Memory B cell (primary cell): Measurements from ENCODE around the gene PAQR3.
"Not testable (repeated sequence)": the region's sequence is repeated elsewhere in the genome, so short reads cannot be mapped to it uniquely, and the experiment has no call there.

Source experiments
- ATAC-seq: fragments of 150-1000 bp; cut with Tn5 transposase; 2 replicates; pipeline ENCODE4 v1.10.0; 2021; ENCODE audit warnings: low read depth, mild to moderate bottlenecking, moderate library complexity
- DNase-seq, 2 donors: peaks; one replicate each; pipeline ENCODE4 v3.0.0; 2022; ENCODE audit warnings: low spot score in 2 of 2
- H3K27ac Mint-ChIP-seq: one replicate; pipeline ENCODE4 v1.8.0; 2022; ENCODE audit warnings: mild to moderate bottlenecking, moderate library complexity, mixed read lengths
- H3K27me3 Mint-ChIP-seq: one replicate; pipeline ENCODE4 v1.8.0; 2022; ENCODE audit warnings: mixed read lengths
- H3K36me3 Mint-ChIP-seq: one replicate; pipeline ENCODE4 v1.8.0; 2022; ENCODE audit warnings: mild to moderate bottlenecking, mixed read lengths
- H3K4me1 Mint-ChIP-seq: one replicate; pipeline ENCODE4 v1.8.0; 2022; ENCODE audit warnings: mixed read lengths
- H3K4me3 Mint-ChIP-seq: one replicate; pipeline ENCODE4 v1.8.0; 2022; ENCODE audit warnings: mild to moderate bottlenecking, moderate library complexity, mixed read lengths
- H3K9me3 Mint-ChIP-seq: one replicate; pipeline ENCODE4 v1.8.0; 2022; ENCODE audit warnings: mixed read lengths

PAQR3 gene

DNA sequence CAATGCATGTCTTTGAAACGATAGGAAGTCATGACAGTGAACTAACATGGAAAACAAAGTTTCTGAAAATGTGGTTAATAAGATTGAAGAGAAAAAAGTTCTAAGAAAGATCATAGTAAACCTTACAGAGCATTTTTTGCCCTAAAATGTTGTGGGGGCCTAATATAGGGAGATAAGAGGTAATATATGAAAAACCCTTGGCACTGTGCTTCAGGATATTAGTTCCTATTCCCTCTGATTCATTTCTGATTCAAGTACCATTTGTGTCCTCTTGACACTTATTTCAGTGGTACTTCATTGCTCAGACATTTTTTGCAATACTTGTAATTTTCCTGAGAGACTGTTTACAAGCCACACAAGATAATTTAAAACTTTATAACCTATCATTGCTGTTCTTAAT is 35.1 kb downstream of the PAQR3 start:
- no peaks in the 10 kb centered on the region for H3K27me3 Mint-ChIP-seq
- peaks cover 18% of the 10 kb centered on the region for H3K36me3 Mint-ChIP-seq
- peak overlapping the region; percentile 80 for H3K27ac Mint-ChIP-seq
- no peak for ATAC-seq
- H3K4me3 Mint-ChIP-seq = no peak overlapping the region
- no peaks in the 10 kb centered on the region for H3K9me3 Mint-ChIP-seq
- H3K4me1 Mint-ChIP-seq = no peaks in the 10 kb centered on the region
- no peak for DNase-seq

DNA sequence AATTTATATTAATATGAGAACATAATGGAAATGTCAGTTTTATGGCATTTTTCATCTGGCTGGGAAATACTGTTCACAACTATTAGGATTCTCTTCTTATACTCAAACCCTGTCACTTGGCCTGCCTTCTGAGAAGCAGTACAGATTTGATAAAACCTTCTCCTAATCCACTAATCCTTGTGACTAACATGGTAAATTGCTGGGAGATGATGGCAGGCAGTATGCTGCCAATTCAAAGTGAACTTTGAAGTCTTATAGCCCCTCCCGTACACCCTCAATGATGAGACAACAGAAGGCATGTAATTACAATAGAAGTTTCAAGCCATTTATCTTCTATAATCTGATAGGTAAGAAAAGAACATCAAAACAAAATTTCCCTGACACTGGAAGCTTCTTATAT is 36.9 kb downstream of the PAQR3 start:
- no peaks in the 10 kb centered on the region for H3K27me3 Mint-ChIP-seq
- ATAC-seq (no peak), DNase-seq (no peak)
- no peaks in the 10 kb centered on the region for H3K4me1 Mint-ChIP-seq
- H3K36me3 Mint-ChIP-seq = peaks cover 14% of the 10 kb centered on the region
- H3K27ac Mint-ChIP-seq = no peak overlapping the region
- H3K9me3 Mint-ChIP-seq = no peaks in the 10 kb centered on the region
- no peak overlapping the region for H3K4me3 Mint-ChIP-seq

DNA sequence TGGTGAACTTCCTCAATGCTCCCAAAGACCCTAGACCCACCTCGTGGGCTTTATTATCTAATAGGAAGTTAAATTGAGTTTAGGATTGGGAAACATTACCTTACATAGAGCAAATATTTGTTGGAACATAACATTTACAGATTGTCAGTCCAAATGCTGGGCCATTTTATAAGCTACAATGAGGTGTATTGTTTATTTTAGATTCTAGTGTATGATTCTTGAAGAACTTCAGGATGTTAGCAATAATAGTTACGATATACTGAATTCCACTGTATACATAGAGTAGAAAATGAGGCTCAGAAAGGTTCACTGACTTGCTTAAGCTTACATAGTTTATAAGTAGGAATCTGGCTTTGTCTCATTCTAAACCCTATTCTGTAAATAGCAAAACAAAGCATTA is 37.4 kb downstream of the PAQR3 start:
- Mint-ChIP-seq H3K36me3 (peaks cover 14% of the 10 kb centered on the region), H3K4me3 (no peak overlapping the region), H3K27ac (no peak overlapping the region), H3K4me1 (no peaks in the 10 kb centered on the region), H3K27me3 (no peaks in the 10 kb centered on the region), H3K9me3 (no peaks in the 10 kb centered on the region)
- ATAC-seq = no peak
- no peak for DNase-seq

- no peaks in the 10 kb centered on the region for H3K27me3 Mint-ChIP-seq
- no peak overlapping the region for H3K27ac Mint-ChIP-seq
- no peak for ATAC-seq
- no peak for DNase-seq
- peaks cover 16% of the 10 kb centered on the region for H3K36me3 Mint-ChIP-seq
- H3K4me3 Mint-ChIP-seq = no peak overlapping the region
- no peaks in the 10 kb centered on the region for H3K4me1 Mint-ChIP-seq
- no peaks in the 10 kb centered on the region for H3K9me3 Mint-ChIP-seq
Measured at GRCh38 chr4:78899302-78899701, 39.9 kb downstream of the PAQR3 start.

DNA sequence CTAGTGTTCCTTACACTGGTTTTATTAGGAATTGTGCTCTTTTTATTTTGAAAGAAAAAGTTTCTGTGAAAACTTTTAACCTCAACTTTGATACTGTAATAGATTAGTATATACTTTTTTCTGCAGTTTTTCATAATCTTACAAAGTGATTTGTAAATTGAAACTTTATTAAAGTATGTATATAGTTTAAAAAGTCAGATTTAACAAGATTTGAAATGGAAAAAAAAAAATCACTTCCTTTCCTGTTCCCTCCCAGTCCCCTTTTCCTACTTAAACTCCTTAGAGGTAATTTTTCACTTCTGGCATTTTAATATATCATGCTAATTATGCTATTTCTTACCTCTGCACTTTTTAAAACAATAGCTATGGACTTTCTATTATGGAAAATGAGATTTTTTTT is 49.3 kb downstream of the PAQR3 start:
- Mint-ChIP-seq H3K9me3 (no peaks in the 10 kb centered on the region), H3K4me3 (no peak overlapping the region), H3K4me1 (peaks cover 7% of the 10 kb centered on the region), H3K36me3 (peaks cover 42% of the 10 kb centered on the region), H3K27me3 (no peaks in the 10 kb centered on the region), H3K27ac (peak overlapping the region; percentile 65)
- no peak for DNase-seq
- ATAC-seq = no peak

GRCh38 chr4:78885598-78885997 is 53.6 kb downstream of the PAQR3 start:
- peak overlapping the region; percentile 22 for H3K27ac Mint-ChIP-seq
- no peaks in the 10 kb centered on the region for H3K27me3 Mint-ChIP-seq
- DNase-seq (no peak), ATAC-seq (no peak)
- peaks cover 27% of the 10 kb centered on the region for H3K36me3 Mint-ChIP-seq
- H3K4me1 Mint-ChIP-seq = peaks cover 11% of the 10 kb centered on the region
- no peak overlapping the region for H3K4me3 Mint-ChIP-seq
- H3K9me3 Mint-ChIP-seq = no peaks in the 10 kb centered on the region

DNA sequence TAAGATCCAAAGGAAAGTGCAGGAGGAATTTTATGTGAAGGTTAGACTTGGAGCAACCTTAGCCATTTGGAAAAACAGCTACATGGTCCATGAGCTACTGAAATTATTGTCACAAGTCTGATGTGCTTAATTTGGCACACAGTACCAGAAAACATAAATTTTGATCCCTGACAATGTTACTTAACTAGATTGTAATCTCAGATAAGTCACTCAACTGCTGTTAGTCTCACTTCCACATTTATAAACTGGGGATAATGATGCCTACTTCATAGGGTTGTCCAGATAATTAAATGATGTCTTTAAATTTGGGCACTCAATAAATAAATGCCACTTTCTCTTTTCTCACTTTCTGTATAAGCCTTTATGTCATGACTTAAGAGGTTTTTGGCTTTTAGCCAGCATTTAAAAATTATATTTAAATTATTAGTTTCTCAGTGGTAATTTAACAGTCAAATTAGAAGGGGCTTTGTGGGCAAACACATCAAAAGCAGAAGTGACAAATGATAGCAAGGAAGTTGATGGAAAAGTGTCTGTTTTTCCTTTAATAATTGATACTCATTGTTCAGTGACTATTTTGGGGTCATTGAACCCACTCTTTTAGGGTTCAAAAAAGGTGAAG is 58.3 kb downstream of the PAQR3 start:
- Mint-ChIP-seq H3K27ac (no peak overlapping the region), H3K4me1 (peaks cover 8% of the 10 kb centered on the region)
- ATAC-seq = peak; percentile 82

GRCh38 chr4:78878031-78878430 is 61.2 kb downstream of the PAQR3 start:
- H3K4me3 Mint-ChIP-seq = no peak overlapping the region
- ATAC-seq (no peak), DNase-seq (no peak)
- peaks cover 8% of the 10 kb centered on the region for H3K4me1 Mint-ChIP-seq
- H3K36me3 Mint-ChIP-seq = peaks cover 14% of the 10 kb centered on the region
- no peaks in the 10 kb centered on the region for H3K27me3 Mint-ChIP-seq
- H3K27ac Mint-ChIP-seq = peak overlapping the region; percentile 24
- H3K9me3 Mint-ChIP-seq = no peaks in the 10 kb centered on the region

More for the DNA sequence above, 58.3 kb downstream of the PAQR3 start:
- peaks cover 17% of the 10 kb centered on the region for H3K36me3 Mint-ChIP-seq
- no peaks in the 10 kb centered on the region for H3K27me3 Mint-ChIP-seq
- no peak for DNase-seq
- no peak overlapping the region for H3K4me3 Mint-ChIP-seq
- no peaks in the 10 kb centered on the region for H3K9me3 Mint-ChIP-seq

DNA sequence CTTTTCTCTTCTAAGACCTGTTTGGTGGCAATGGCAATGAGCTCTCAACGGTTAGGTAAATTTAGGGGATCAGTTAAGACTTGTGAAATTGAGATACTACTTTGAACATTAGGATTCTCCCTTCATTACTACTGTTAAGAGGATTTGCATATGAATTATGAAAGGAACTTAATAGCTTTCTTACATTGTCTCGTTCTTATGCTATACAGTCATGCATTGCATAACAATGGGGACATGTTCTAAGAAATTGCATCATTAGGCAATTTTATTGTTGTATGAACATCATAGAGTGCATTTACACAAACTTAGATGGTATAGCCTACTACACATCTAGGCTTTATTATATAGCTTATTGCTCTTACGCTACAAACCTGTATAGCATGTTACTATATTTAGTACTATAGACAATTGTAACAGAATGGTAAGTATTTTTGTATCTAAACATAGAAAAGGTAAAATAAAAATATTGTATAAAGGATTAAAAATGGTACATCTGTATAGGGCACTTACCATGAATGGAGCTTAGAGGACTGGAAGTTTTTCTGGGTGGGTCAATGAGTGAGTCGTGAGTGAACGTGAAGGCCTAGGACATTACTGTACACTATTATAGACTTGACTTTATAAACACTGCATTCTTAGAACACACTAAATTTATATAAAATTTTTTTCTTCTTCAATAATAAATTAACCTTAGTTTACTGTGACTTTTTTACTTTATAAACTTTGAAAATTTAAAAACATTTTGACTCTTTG is 62.5 kb downstream of the PAQR3 start:
- Mint-ChIP-seq H3K36me3 (peaks cover 22% of the 10 kb centered on the region), H3K27me3 (no peaks in the 10 kb centered on the region), H3K4me1 (peaks cover 8% of the 10 kb centered on the region), H3K4me3 (no peak overlapping the region), H3K27ac (no peak overlapping the region), H3K9me3 (no peaks in the 10 kb centered on the region)
- ATAC-seq = no peak
- no peak for DNase-seq

DNA sequence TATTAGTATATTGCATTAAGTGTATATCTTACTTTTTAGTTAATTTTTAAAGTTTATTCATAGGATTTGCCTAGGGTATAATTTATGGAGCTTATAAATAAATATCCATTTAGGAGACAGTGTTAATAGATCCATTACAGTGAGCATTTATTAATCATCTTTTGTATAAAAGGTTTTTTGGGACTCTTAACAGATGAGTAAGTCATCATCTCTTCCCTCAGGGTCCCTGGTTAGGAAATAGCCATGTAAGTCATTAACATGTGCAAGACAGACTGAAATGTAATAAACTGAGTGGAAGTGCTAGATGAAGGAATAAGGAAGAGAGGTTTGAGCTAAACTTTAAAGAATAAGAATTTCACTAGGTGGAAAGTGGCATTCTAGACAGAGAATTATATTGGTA is 69.2 kb downstream of the PAQR3 start:
- H3K4me3 Mint-ChIP-seq = no peak overlapping the region
- no peak for DNase-seq
- peaks cover 3% of the 10 kb centered on the region for H3K4me1 Mint-ChIP-seq
- H3K9me3 Mint-ChIP-seq = no peaks in the 10 kb centered on the region
- no peak for ATAC-seq
- no peaks in the 10 kb centered on the region for H3K27me3 Mint-ChIP-seq
- H3K36me3 Mint-ChIP-seq = peaks cover 20% of the 10 kb centered on the region
- peak overlapping the region; percentile 70 for H3K27ac Mint-ChIP-seq

GRCh38 chr4:78868712-78869111 is 70.5 kb downstream of the PAQR3 start:
- not testable (repeated sequence) for H3K27me3 Mint-ChIP-seq, H3K4me3 Mint-ChIP-seq, ATAC-seq, H3K4me1 Mint-ChIP-seq, DNase-seq, H3K9me3 Mint-ChIP-seq
- H3K27ac Mint-ChIP-seq = peak overlapping the region; percentile 50
- peaks cover 19% of the 10 kb centered on the region for H3K36me3 Mint-ChIP-seq

GRCh38 chr4:78865451-78865850 is 73.8 kb downstream of the PAQR3 start:
- Mint-ChIP-seq H3K4me1 (peaks cover 18% of the 10 kb centered on the region), H3K27me3 (no peaks in the 10 kb centered on the region), H3K36me3 (peaks cover 10% of the 10 kb centered on the region), H3K9me3 (no peaks in the 10 kb centered on the region), H3K27ac (no peak overlapping the region), H3K4me3 (no peak overlapping the region)
- DNase-seq = no peak
- ATAC-seq = no peak

- H3K4me3 Mint-ChIP-seq = no peak overlapping the region
- peak overlapping the region; percentile 76 for H3K27ac Mint-ChIP-seq
- H3K27me3 Mint-ChIP-seq = no peaks in the 10 kb centered on the region
- DNase-seq (peak in 1 of 2 donors; percentile 71), ATAC-seq (peak; percentile 75)
- H3K36me3 Mint-ChIP-seq = peaks cover 12% of the 10 kb centered on the region
- no peaks in the 10 kb centered on the region for H3K9me3 Mint-ChIP-seq
- H3K4me1 Mint-ChIP-seq = peaks cover 20% of the 10 kb centered on the region
Measured at GRCh38 chr4:78864405-78865024, 74.7 kb downstream of the PAQR3 start.

GRCh38 chr4:78863991-78864390 is 75.2 kb downstream of the PAQR3 start:
- no peak for DNase-seq
- H3K36me3 Mint-ChIP-seq = peaks cover 14% of the 10 kb centered on the region
- no peaks in the 10 kb centered on the region for H3K27me3 Mint-ChIP-seq
- H3K9me3 Mint-ChIP-seq = no peaks in the 10 kb centered on the region
- peak overlapping the region; percentile 76 for H3K27ac Mint-ChIP-seq
- H3K4me1 Mint-ChIP-seq = peaks cover 20% of the 10 kb centered on the region
- H3K4me3 Mint-ChIP-seq = no peak overlapping the region
- no peak for ATAC-seq
